WTC11 (cell line): ENCODE results near the gene GINS1. TPM values are rescaled to one million over a fixed set of nuclear protein-coding genes. Genes with fewer than 3 reads are reported as not detected.

Experiments used
- ATAC-seq: fragments of 200-7000 bp; cut with Tn5 transposase; 2 replicates; pipeline ENCODE4 v1.10.0; 2021; ENCODE audit warnings: mild to moderate bottlenecking, moderate library complexity
- CTCF ChIA-PET: fragments of 300-600 bp; sonication (Branson Sonifier 250); formaldehyde crosslinking; loops from one replicate; lab custom pipeline; 2021; ENCODE audit warnings: antibody characterized with exemption; lab: Charles Lee
- POLR2A ChIA-PET: fragments of 350-600 bp; sonication (Branson Sonifier 250); formaldehyde crosslinking; loops from one replicate; lab custom pipeline; 2021; ENCODE audit warnings: antibody characterized with exemption; lab: Charles Lee
- DNase-seq: peaks from one replicate; pipeline ENCODE4 v3.0.0; 2021; ENCODE audit warnings: low spot score
- H3K27ac Mint-ChIP-seq: 2 replicates; pipeline ENCODE4 v1.8.0; 2021; ENCODE audit warnings: mixed read lengths
- H3K27me3 Mint-ChIP-seq: 2 replicates; pipeline ENCODE4 v1.8.0; 2021; ENCODE audit warnings: low read depth, mild to moderate bottlenecking, moderate library complexity, mixed read lengths
- H3K36me3 Mint-ChIP-seq: 2 replicates; pipeline ENCODE4 v1.8.0; 2021; ENCODE audit warnings: mixed read lengths
- H3K4me1 Mint-ChIP-seq: 2 replicates; pipeline ENCODE4 v1.8.0; 2022; ENCODE audit warnings: mixed read lengths
- H3K4me3 Mint-ChIP-seq: 2 replicates; pipeline ENCODE4 v1.8.0; 2021; ENCODE audit warnings: mild to moderate bottlenecking, moderate library complexity, mixed read lengths
- H3K9me3 Mint-ChIP-seq: 2 replicates; pipeline ENCODE4 v1.8.0; 2021; ENCODE audit warnings: mixed read lengths
- AR ChIP-seq: fragments of 250-450 bp; sonication (Bioruptor Pico); IDR thresholded peaks from 2 replicates; pipeline ENCODE4 v1.9.0; 2021; ENCODE audit warnings: mild to moderate bottlenecking
- ARID4B ChIP-seq: sonication (generic); formaldehyde crosslinking; IDR thresholded peaks from 2 replicates; pipeline ENCODE4 v1.8.0; 2023; ENCODE audit warnings: missing genetic modification reagents, mild to moderate bottlenecking, borderline replicate concordance
- CREB1 ChIP-seq: sonication (generic); formaldehyde crosslinking; IDR thresholded peaks from 2 replicates; pipeline ENCODE4 v1.8.0; 2023; ENCODE audit warnings: mild to moderate bottlenecking, missing genetic modification reagents
- CTCF ChIP-seq: fragments of 200-600 bp; IDR thresholded peaks from 2 replicates; pipeline ENCODE4 v1.8.0; 2022; ENCODE audit warnings: antibody characterized with exemption
- E2F1 ChIP-seq: sonication (generic); formaldehyde crosslinking; IDR thresholded peaks from 2 replicates; pipeline ENCODE4 v1.8.0; 2022; ENCODE audit warnings: mild to moderate bottlenecking, missing genetic modification reagents
- ERG ChIP-seq: fragments of 250-450 bp; sonication (Bioruptor Pico); IDR thresholded peaks from 2 replicates; pipeline ENCODE4 v1.8.0; 2021; ENCODE audit warnings: mild to moderate bottlenecking
- ESRRA ChIP-seq: sonication (generic); formaldehyde crosslinking; IDR thresholded peaks from 2 replicates; pipeline ENCODE4 v1.8.1; 2022; ENCODE audit warnings: mild to moderate bottlenecking, missing genetic modification reagents, borderline replicate concordance
- FOXJ3 ChIP-seq: sonication (generic); formaldehyde crosslinking; IDR thresholded peaks from 2 replicates; pipeline ENCODE4 v1.9.0; 2021; ENCODE audit warnings: missing genetic modification reagents, mild to moderate bottlenecking, borderline replicate concordance
- GRHL2 ChIP-seq: fragments of 250-450 bp; sonication (Bioruptor Pico); IDR thresholded peaks from 2 replicates; pipeline ENCODE4 v1.8.0; 2022; ENCODE audit warnings: mild to moderate bottlenecking, moderate library complexity; ENCODE audit not compliant: insufficient replicate concordance, severe bottlenecking
- HMGXB4 ChIP-seq: sonication (generic); formaldehyde crosslinking; IDR thresholded peaks from 2 replicates; pipeline ENCODE4 v1.8.1; 2023; ENCODE audit warnings: mild to moderate bottlenecking, moderate library complexity, missing genetic modification reagents
- MAX ChIP-seq: sonication (generic); formaldehyde crosslinking; IDR thresholded peaks from 2 replicates; pipeline ENCODE4 v1.8.0; 2022; ENCODE audit warnings: mild to moderate bottlenecking, missing genetic modification reagents
- SP1 ChIP-seq: sonication (generic); formaldehyde crosslinking; conservative IDR thresholded peaks from 2 replicates; pipeline ENCODE4 v1.8.1; 2022; ENCODE audit warnings: missing genetic modification reagents
- ZNF232 ChIP-seq: sonication (generic); formaldehyde crosslinking; IDR thresholded peaks from 2 replicates; pipeline ENCODE4 v1.8.0; 2022; ENCODE audit warnings: mild to moderate bottlenecking, missing genetic modification reagents
- total RNA-seq: library from RNA; stranded (reverse); gene quantifications from 3 replicates; pipeline ENCODE4 v1.2.3, GENCODE V29; 2021

The GINS1 gene
- total RNA-seq, 1 experiment from 2014 or later = 70.4 TPM

GRCh38 chr20:25382704-25383370 is 24.6 kb upstream of the GINS1 start (continued):
- TF ChIP-seq ARID4B (no peak), ESRRA (no peak)

GRCh38 chr20:25389401-25389857 is 18.0 kb upstream of the GINS1 start:
- TF ChIP-seq GRHL2 (CRISPR knock-in tag) = no peak
- TF ChIP-seq MAX (CRISPR knock-in tag) = no peak
- TF ChIP-seq CREB1 (CRISPR knock-in tag) = no peak
- no peak for TF ChIP-seq FOXJ3
- TF ChIP-seq ERG = no peak
- no peak for TF ChIP-seq SP1 (CRISPR knock-in tag)
- no peak for TF ChIP-seq CTCF
- TF ChIP-seq ARID4B = no peak
- TF ChIP-seq ZNF232 (CRISPR knock-in tag) = no peak
- TF ChIP-seq E2F1 (CRISPR knock-in tag) = no peak
- no peak for TF ChIP-seq AR
- TF ChIP-seq HMGXB4 (CRISPR knock-in tag) = no peak
- ATAC-seq = no peak
- POLR2A ChIA-PET = no interaction called here
- Mint-ChIP-seq H3K4me1 (peaks cover 15% of the 10 kb centered on the region), H3K9me3 (peaks cover 4% of the 10 kb centered on the region; the same call in 1 of the 2 replicates), H3K36me3 (peaks cover 15% of the 10 kb centered on the region), H3K27me3 (no peaks in the 10 kb centered on the region), H3K27ac (peak overlapping the region; percentile 75), H3K4me3 (peak overlapping the region; percentile 86)
- CTCF ChIA-PET = interaction anchor here (1.1 to 1.2 kb wide), 3 partner anchors 18 to 93 kb away, joined by 3 to 4 read pairs (median 4); partner anchors contain the start of gene GINS1
- DNase-seq = no peak
